ENCODE data around the gene STYX.
"Not testable (repeated sequence)": the region's sequence is repeated elsewhere in the genome, so short reads cannot be mapped to it uniquely, and the experiment has no call there.

Gene STYX

GRCh38 chr14:52727509-52727908 is 2.5 kb upstream of the STYX start:
- not testable (repeated sequence) for DNase-seq

GRCh38 chr14:52729035-52729434 is 931 bp upstream of the STYX start:
- DNase-seq: not testable (repeated sequence)

GRCh38 chr14:52729585-52729924 is 411 bp upstream of the STYX start:
- DNase-seq: no peak

- no peak for DNase-seq
These were observed 744 bp downstream of the STYX start for GRCh38 chr14:52730709-52731111.

GRCh38 chr14:52733824-52734223 is 3.9 kb downstream of the STYX start:
- no peak for DNase-seq

- no peak for DNase-seq
These were observed 6.0 kb downstream of the STYX start for GRCh38 chr14:52735921-52736489.

GRCh38 chr14:52738409-52738808 is 8.4 kb downstream of the STYX start:
- no peak for DNase-seq

- no peak for DNase-seq
These were observed 10.8 kb downstream of the STYX start for GRCh38 chr14:52740751-52741150.

GRCh38 chr14:52741865-52742264 is 11.9 kb downstream of the STYX start:
- peak in 1 of 2 donors; percentile 44 for DNase-seq

GRCh38 chr14:52748647-52749292 is 18.8 kb downstream of the STYX start:
- no peak for DNase-seq

- DNase-seq: no peak
These were observed 25.8 kb downstream of the STYX start for GRCh38 chr14:52755607-52756316.

DNA sequence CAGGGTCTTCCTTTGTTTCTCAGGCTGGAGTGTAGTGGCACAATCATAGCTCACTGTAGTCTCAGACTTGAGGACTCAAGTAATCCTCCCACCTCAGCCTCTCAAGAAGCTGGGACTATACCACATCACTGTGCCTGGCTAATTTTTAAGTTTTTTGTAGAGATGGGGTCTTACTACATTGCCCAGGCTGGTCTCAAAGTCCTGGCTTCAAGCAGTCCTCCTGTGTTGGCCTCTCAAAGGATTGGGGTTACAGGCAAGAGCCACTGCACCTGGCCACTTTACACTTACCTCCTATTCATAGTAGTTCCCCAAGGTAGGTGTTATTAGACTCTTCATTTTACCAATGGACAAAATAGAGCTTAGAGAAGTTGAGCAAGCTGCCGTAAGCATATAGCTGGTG is 29.2 kb downstream of the STYX start:
- DNase-seq: no peak

GRCh38 chr14:52762923-52763322 is 33.0 kb downstream of the STYX start:
- DNase-seq: not testable (repeated sequence)

- no peak for DNase-seq
These were observed 37.3 kb downstream of the STYX start for GRCh38 chr14:52767058-52767833.

- DNase-seq: no peak
These were observed 39.9 kb downstream of the STYX start for GRCh38 chr14:52769887-52770286.

- peak in 1 of 2 donors; percentile 19 for DNase-seq
These were observed 46.9 kb downstream of the STYX start for GRCh38 chr14:52776816-52777215.

DNA sequence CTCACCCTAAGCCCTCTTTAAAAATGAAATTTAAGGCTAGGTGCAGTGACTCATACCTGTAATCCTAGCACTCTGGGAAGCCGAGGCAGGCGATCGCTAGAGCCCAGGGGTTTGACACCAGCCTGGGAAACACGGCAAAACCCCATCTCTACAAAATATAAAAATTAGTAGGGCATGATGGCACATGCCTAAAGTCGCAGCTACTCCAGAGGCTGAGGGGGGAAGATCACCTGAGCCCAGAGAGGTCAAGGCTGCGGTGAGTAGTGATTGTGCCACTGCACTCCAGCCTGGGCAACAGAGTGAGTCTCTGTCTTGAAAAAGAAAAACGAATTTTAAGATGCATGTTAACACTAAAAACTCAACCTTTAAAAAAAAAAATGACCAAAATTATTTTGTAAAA is 48.7 kb downstream of the STYX start:
- no peak for DNase-seq

- DNase-seq: no peak
These were observed 50.9 kb downstream of the STYX start for GRCh38 chr14:52780893-52781292.

DNA sequence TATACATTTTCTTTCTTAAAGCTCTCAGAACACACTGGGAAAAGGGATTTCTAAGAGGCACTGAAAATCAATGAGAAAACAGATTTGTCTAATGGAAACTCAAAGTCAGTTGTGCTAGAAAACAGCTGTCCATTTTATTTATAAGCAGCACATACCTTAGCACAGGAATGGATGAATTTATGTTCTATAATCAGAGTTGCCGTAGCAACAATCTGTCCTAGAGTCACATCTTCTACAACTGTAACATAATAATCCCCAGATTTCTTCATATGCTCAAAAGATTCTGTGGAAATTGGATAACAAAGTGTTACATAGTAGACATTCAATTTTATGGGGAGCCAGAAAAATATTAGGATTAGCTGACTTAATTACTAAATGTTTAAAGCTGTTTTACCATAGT is 51.7 kb downstream of the STYX start:
- no peak for DNase-seq

- DNase-seq: no peak
These were observed 53.2 kb downstream of the STYX start for GRCh38 chr14:52783206-52783605.

- no peak for DNase-seq
These were observed 56.9 kb downstream of the STYX start for GRCh38 chr14:52786887-52787286.

DNA sequence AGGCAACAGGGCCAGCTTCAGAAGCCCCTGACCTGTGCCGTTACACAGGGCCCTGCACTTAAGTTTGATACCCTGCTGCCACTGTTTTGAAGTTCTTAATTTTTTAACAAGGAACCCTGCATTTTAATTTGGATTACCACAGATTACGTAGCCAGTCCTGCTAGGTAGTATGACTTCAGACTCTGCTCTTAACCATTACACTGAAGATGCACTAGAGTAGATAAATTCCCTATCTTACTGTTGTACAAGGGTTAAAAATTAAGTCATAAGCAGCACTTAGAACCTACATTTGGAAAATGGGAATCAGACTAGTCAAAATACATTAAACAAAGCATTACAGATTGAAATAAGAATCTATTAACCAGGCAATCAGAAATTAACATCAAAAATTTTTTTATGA is 59.2 kb downstream of the STYX start:
- DNase-seq: no peak

DNA sequence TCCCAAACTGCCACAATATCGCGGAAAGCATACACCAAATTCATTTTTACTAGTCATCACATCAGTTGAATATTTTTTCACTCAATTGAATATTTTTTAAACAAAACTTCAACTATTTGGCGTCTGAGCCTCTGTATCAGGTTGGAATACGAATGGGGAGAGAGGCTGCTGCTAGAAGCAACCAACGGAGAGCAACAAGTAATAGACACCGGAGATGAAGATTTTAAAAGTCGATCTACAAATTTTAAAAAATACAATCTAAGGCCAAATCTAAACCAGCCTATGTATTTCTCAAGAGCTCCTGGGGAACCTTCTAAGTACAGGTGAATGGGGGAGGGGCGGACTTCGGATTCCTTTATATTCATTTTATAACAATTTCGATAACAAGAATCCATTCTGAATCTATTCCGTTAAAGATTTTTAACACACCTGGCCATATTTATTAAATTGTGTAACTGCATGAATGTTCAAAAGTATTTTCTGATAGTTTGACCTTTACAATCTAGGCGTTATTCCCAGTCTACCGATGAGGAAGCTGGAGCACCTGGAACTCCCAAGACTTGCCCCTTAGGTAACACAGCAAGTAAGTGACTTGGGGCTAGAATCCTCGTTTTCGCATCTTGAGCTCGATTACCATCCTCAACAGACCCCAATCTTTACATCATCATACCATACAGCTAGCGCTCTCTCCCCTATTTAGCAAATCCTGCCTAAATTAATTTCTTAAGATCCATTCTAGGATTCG is 60.2 kb downstream of the STYX start:
- DNase-seq: no peak

All from CD4-positive, alpha-beta T cell treated with Interleukin-1 beta for 1 hour (primary cell).